ENCODE measurements around the gene ATOH8.

DNA sequence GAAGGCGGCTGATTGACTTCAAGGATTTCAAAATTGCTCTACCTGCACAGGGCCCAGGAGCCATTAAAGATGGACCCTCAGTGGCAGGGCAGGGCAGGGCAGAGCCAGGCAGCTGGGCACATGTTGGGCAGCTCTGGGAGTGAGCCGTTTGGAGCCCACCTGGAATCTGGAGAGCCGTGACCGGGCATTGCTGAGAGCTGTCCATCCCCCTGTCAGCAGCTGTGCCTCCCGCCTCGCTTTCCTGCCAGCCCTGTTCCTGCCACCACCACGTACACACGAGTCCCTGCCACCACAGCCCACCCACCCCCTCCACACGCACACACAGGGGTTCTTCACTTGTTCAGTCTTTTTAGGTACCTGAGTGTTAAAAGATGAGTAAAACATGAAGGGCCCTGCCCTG lies 22.9 kb downstream of the ATOH8 start:
- TF ChIP-seq, protein P1, sequence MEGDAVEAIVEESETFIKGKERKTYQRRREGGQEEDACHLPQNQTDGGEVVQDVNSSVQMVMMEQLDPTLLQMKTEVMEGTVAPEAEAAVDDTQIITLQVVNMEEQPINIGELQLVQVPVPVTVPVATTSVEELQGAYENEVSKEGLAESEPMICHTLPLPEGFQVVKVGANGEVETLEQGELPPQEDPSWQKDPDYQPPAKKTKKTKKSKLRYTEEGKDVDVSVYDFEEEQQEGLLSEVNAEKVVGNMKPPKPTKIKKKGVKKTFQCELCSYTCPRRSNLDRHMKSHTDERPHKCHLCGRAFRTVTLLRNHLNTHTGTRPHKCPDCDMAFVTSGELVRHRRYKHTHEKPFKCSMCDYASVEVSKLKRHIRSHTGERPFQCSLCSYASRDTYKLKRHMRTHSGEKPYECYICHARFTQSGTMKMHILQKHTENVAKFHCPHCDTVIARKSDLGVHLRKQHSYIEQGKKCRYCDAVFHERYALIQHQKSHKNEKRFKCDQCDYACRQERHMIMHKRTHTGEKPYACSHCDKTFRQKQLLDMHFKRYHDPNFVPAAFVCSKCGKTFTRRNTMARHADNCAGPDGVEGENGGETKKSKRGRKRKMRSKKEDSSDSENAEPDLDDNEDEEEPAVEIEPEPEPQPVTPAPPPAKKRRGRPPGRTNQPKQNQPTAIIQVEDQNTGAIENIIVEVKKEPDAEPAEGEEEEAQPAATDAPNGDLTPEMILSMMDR (IDR thresholded peaks at IDR 0.05), result no peak
- TF ChIP-seq FOXJ3 (CRISPR knock-in tag; IDR thresholded peaks at IDR 0.05), result no peak
- TF ChIP-seq SMC3 (IDR thresholded peaks at IDR 0.05; ENCODE audit: low read depth, low read length), result no peak
- TF ChIP-seq POLR2AphosphoS5 (IDR thresholded peaks at IDR 0.05; ENCODE audit: low read depth, low read length), result no peak
- TF ChIP-seq ELF1 (IDR thresholded peaks at IDR 0.05), result no peak
- no peak for TF ChIP-seq RFX5 (IDR thresholded peaks at IDR 0.05; ENCODE audit: low read length)
- no peak for TF ChIP-seq TAF1 (IDR thresholded peaks at IDR 0.05; ENCODE audit: borderline replicate concordance, low read depth, low read length)
- no peak for TF ChIP-seq YY1 (IDR thresholded peaks at IDR 0.05; ENCODE audit: low read depth)
- TF ChIP-seq RXRA (IDR thresholded peaks at IDR 0.05; ENCODE audit: borderline replicate concordance, low read depth), result no peak
- no peak for TF ChIP-seq RAD21 (IDR thresholded peaks at IDR 0.05; ENCODE audit: low read length)
- no peak for TF ChIP-seq EP300 (IDR thresholded peaks at IDR 0.05; ENCODE audit: borderline replicate concordance in 1 of 2, low read depth in 1 of 2, low read length in 1 of 2)
- no peak for TF ChIP-seq NFIC (IDR thresholded peaks at IDR 0.05; ENCODE audit: borderline replicate concordance)

Data from SK-N-SH (cell line).